Stimulated activated CD4-positive, alpha-beta T cell treated with anti-CD3 and anti-CD28 coated beads, Interleukin-4, amount 100 ng/mL, for 48 hours (primary cell): ENCODE data around the gene PIK3AP1.
A peak's percentile ranks its signal among the peaks of the same experiment; 100 is the strongest.

Experiments
- DNase-seq, 2 donors: peaks; one replicate each; pipeline ENCODE4 v3.0.0-alpha.2; 2020; ENCODE audit warnings: low read depth in 2 of 2

PIK3AP1 gene

DNA sequence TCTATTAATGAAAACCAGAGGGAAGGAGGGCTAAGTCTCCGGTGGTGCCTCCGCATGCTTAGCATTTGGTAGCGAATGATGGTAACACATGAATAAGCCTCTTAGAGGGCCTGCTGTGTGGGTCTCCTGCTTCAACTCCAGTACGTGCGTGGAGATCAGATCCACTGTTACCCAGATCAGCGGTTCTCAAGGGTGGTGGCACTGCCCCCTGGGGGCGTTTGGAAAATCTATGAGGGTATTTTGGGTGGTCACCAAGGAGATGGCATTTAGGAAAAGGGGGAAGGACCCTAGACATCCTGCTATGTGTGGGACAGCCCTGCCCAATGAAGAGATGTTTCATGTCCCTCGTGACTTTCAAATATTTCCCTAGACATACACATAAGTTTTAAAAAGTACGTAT is 76.4 kb downstream of the PIK3AP1 start:
- no peak for DNase-seq

DNA sequence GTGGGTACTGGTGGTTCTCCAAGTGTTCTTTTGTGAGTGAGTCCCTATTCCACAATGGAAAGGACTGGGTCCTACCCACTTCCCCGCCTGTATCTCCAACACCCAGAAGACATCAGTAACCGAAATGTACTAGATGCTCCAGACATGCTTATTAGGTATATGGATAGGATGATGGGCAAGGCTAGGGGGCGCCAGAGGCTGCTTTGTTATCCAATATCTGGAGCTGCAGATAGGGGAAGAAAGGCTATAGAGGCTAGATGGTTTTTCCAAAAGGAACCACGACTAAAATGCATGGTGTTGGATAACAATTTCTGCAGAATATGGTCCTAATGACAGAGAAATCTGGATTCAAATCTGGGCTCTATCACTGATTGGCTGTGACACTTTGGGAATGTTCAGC is 77.3 kb downstream of the PIK3AP1 start:
- DNase-seq = peak; percentile 59 to 63

DNA sequence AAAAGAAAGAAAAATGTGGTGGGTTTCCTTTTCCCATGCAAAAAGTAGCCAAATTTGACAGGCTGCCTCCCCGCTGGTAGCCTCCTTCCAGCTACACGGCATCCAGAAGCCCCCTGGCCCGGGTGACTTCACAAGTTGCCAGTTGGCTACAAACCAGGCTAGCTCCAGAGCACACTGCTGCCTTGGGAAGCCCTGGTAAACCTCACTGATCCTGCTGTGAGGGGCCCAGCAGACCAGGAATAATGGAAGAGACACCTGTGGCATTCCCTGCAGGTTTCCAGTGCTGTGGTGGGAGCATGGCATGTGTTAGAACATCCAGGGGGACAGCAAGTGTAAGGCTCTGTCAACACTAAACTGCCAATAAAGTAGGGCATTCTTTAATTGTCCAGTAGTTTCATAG is 77.8 kb downstream of the PIK3AP1 start:
- DNase-seq = no peak

- no peak for DNase-seq
Measured at GRCh38 chr10:96641396-96642295, 78.7 kb downstream of the PIK3AP1 start.

DNA sequence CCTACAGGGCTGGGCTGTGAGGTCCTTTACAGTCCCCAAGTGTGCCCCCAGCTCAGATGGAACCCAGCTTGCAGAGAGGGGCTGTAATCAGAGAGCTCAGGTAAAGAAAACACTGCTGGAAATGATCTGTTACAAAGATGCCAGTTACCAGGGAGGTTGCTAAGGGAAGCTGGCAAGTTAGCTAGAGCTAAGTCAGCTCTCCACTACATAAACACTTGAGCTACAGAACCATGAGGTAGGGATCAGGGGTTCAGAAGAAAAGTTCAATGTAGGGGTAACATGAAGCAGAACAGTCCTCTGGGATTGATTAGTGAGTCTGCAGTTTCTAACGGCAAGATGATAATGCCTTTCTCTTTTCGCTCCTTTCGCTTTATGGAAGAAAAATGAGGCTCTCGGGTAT is 80.4 kb downstream of the PIK3AP1 start:
- DNase-seq = no peak

GRCh38 chr10:96638696-96639095 is 81.6 kb downstream of the PIK3AP1 start:
- no peak for DNase-seq

DNA sequence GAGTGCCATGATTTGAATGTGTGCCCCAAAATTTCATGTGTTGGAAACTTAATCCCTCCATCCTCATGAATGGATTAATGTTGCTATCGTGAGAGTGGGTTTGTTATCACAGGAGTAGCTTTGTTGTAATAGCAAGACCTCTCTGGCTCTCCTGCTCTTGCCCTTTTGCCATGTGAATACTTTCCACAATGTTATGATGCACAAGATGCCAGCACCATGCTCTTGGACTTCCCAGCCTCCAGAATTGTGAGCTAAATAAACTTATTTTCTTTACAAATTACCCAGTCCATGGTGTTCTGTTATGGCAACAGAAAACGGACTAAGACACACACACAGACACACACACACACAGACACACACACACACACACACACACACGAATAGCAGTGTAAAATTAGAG is 82.2 kb downstream of the PIK3AP1 start:
- DNase-seq = no peak

DNA sequence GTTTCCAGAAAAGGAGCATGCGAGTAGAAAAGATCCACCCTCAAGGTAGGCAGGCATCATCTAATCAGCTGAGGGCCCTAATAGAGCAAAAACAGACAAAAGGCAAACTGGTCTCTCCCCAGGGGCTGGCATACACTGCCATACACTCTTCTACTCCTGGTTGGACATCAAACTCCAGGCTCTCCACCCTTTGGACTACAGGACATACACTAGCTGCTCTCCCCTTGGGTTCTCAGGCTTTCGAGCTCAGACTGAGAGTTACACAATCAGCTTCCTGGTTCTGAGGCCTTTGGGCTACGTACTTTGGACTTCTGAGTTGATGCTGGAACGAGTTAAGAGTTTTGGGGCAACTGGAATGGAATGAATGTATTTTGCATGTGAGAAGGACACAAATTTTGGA is 82.6 kb downstream of the PIK3AP1 start:
- no peak for DNase-seq

GRCh38 chr10:96636551-96636950 is 83.8 kb downstream of the PIK3AP1 start:
- DNase-seq = no peak

GRCh38 chr10:96632974-96633710 is 87.2 kb downstream of the PIK3AP1 start:
- DNase-seq = no peak

GRCh38 chr10:96627292-96627691 is 93.0 kb downstream of the PIK3AP1 start:
- no peak for DNase-seq

DNA sequence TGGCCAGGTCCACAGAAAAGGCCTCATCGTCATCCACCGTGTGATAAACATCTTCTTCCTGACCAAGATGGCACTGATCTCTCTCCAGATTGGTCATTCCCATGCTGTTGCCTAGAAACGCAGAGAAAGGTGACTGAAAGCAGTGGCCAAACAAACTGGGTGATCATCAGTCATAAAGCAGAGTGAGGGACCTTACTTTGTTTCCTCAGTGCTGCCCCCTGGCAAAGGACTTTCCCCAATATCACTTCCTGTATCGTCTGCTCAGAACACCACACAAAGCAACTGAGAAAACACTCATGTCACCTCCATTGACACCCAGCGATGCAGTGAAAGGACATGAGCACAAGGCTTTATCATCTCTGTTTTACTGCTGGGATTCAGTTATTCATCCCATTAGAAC is 93.5 kb downstream of the PIK3AP1 start:
- DNase-seq = no peak

GRCh38 chr10:96625173-96625572 is 95.1 kb downstream of the PIK3AP1 start:
- no peak for DNase-seq

DNA sequence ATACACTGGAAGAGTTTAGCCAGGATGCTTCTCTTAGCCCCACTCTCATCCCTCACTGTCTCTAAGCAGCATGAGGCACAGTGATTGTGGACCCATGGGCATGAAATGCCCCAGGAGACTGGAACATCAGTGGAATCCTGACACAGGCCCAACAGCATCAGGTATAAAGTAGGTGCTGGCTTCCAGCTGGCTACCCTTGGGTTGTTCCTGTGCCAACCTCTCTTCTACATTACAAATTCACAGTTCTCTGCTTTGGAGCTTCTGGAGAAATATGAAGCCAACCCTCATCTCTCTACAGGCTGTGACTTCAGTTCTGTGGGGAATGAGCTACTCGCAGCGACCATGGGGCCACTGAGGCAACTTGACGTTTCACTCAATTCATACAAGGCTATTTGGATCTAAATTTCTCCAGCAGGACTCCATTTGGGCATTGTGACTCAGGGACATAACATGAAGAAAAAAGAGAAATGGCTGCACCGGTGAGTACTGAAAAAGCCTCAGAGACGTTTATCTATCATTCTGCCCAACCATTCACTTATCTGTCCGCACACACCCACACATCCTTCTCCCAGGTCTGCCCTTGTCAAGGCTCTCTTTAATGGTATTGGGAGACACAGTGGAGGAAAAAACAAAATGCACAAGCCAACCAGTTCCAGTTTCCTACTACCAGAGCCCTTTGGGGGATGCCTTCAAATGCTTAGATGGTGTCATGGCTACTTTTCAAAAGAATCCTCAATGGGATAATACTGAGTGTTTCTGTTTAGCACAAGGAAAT is 98.1 kb downstream of the PIK3AP1 start:
- no peak for DNase-seq

DNA sequence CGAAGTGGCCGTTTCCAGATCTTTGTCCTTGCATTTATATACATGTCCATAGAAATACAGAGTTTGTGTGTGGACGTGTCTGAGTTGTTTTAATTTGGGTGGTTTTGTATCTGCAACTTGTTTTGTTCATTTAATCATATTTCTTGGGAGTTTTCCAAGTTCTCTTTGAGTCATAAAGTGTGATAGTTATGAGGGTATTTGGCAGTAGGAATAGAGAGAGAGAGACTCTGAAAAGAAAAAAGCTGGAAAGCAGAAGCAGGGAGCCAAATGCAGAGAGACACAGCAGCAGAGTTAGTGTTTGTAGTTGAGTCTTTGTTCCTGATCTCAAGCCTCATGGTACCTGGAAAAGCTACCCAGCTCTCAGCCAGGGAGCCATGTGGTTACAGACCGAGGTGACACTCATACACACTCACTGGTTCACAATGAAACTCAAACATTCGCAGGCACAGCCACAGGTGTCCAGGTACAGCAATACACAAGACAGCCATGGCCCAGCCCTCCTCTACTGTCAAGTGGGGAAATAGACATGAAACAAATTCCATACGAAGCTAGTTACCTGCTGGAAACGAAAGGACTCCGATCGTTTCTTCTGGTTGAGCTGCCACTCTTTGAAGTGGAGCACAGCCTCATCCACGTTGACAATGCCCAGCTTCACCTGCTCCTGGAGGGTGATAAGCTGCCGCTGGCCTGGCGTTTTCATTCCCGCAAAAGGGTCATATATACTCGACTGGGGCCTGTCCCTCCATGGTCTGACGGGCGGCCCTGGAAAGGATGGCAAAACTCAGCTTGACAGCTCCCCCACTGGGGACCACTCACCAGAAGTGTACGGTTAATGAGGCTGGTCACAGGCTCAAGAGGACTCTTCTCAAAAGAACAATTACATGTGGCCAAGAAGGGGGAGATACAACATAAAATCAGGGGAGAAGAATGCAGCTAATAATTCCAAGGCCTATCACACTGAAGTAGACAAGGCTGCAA is 100.2 kb downstream of the PIK3AP1 start:
- no peak for DNase-seq

DNA sequence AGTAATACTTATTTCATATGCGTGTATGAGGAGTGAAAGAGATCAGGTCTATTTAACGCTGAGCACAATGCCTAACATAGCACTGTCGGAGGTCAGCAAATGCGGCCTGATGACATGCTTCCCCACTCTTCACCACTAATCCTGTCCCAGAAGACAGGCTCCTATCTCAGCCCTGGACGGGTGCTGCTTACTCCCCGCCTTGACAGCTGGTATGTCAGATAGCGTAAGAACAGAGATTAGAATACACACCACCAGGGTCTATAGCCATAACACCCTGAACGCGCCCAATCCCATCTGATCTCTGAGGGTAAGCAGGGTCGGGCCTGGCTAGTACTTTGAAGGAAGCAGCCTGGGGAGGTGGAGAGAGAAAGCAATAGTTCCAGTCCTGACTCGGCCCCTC is 101.2 kb downstream of the PIK3AP1 start:
- no peak for DNase-seq

DNA sequence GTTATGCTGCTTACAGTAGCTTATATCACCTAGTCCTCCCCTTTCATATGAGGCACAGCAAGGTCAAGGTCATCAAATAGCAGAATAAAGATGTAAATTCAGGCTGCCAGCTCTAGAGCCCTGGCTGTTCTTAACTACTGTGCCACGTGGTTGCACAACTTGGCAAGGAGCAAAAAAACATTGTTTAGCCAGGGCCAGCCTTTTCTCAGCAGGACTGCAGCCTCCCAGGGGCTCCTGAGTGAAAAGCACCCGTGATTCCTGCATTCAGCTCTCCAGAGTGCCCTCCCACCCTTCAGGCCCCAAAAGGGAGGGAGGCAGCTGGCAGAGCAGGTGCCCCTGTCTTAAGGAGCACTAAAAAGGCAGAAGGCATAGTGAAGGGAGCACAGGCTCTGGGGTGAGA is 101.7 kb downstream of the PIK3AP1 start:
- no peak for DNase-seq

GRCh38 chr10:96616961-96617360 is 103.4 kb downstream of the PIK3AP1 start:
- DNase-seq = no peak

- no peak for DNase-seq
Measured at GRCh38 chr10:96614515-96614914, 105.8 kb downstream of the PIK3AP1 start.

DNA sequence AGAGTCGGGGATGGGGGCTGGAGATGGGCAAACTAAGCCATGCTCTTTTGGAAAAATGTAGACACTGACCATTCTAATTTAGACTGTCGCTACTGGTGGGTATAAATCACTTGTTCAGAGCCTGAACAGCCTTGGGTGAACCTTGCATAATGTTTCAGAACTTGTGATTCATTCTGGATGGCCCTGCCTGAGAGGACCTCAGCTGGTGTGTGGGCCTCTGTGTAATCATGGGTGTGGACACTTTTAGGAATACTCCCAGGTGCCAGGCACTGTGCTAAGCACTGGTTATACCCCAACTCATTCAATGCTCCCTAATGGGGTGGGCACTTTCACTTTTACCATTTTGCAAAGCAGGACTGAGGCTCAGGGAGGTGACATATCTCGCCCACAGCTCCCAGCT is 106.7 kb downstream of the PIK3AP1 start:
- no peak for DNase-seq
